ENCODE measurements around the gene MYO18B. TPM values are rescaled to one million over a fixed set of nuclear protein-coding genes. Genes with fewer than 3 reads are reported as not detected.

MYO18B gene
- total and polyA plus RNA-seq, 2 experiments from 2014 or later, result 35.6 to 178 TPM

DNA sequence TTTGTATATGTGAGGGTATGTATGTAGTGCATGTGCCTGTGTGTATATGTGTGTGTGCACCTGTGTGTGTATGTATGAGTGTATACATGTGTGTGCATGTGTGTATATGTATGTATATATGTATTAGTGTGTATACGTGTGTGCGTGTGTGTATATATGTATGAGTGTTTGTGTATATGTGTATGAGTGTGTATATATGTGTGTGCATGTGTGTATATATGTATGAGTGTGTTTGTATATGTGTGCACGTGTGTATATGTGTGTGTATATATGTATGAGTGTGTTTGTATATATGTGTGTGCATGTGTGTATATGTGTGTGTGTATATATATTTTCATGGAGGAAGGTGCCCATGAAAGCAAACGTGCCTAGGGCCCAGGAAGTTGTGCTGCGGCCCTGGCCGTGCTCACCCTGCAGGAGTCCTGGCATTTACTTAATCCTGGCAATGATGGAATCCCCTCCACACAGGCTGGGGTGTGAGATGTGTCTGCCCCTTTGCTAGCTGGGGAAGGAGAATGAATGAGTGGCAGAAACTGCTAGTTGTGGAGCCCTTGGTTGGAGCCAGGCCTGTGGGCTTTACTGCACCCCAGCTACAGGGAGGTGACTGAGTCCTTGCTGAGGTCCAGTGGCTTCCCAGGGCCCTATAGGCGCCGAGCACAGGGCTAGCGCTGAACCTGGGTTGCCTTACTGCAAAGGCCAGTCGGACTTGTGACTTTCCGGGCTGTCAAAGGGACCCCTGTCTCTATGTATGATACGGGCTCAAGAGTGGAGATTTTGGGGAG is 97.2 kb downstream of the MYO18B start:
- DNase-seq (ENCODE audit: low read depth in 1 of 2, low spot score in 1 of 2), result no peak
- H3K4me1 ChIP-seq (ENCODE audit: low read depth), result no peaks in the 10 kb centered on the region
- H3K4me3 ChIP-seq, result no peak overlapping the region
- peaks cover 37% of the 10 kb centered on the region for H3K36me3 ChIP-seq
- H3K27me3 ChIP-seq, result no peaks in the 10 kb centered on the region
- H3K27ac ChIP-seq, result peak overlapping the region; percentile 28
- H3K9me3 ChIP-seq (ENCODE audit: low read depth), result no peaks in the 10 kb centered on the region
- TF ChIP-seq, protein P1, sequence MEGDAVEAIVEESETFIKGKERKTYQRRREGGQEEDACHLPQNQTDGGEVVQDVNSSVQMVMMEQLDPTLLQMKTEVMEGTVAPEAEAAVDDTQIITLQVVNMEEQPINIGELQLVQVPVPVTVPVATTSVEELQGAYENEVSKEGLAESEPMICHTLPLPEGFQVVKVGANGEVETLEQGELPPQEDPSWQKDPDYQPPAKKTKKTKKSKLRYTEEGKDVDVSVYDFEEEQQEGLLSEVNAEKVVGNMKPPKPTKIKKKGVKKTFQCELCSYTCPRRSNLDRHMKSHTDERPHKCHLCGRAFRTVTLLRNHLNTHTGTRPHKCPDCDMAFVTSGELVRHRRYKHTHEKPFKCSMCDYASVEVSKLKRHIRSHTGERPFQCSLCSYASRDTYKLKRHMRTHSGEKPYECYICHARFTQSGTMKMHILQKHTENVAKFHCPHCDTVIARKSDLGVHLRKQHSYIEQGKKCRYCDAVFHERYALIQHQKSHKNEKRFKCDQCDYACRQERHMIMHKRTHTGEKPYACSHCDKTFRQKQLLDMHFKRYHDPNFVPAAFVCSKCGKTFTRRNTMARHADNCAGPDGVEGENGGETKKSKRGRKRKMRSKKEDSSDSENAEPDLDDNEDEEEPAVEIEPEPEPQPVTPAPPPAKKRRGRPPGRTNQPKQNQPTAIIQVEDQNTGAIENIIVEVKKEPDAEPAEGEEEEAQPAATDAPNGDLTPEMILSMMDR (IDR thresholded peaks at IDR 0.05; ENCODE audit: low read depth, low read length), result no peak

DNA sequence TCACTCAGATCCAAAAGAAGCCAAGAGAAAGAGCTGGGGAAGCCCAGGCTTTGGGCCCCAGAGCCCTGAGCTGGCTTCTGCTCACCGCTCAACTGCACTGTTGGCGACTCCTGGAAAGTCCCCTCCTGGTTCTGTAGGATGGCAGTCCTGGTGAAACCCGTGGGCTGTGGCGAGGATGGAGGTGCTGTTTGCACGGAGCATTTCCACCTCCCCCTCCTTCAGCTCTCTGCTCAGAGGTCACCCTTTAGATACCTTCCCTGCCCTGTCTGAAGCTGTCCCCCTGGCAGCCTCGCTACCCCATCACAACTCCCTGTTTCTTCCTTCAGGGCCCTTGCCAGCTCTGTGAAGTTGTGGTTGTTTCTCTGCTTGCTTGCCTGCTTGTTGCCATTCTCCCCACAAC is 97.8 kb downstream of the MYO18B start:
- Histone ChIP-seq H3K9me3 (ENCODE audit: low read depth) (no peaks in the 10 kb centered on the region), H3K4me1 (ENCODE audit: low read depth) (no peaks in the 10 kb centered on the region), H3K4me3 (no peak overlapping the region), H3K36me3 (peaks cover 36% of the 10 kb centered on the region), H3K27me3 (no peaks in the 10 kb centered on the region), H3K27ac (peak overlapping the region; percentile 28)
- TF ChIP-seq, protein P1 (IDR thresholded peaks at IDR 0.05; ENCODE audit: low read depth, low read length), result no peak
- DNase-seq (ENCODE audit: low read depth in 1 of 2, low spot score in 1 of 2), result no peak

DNA sequence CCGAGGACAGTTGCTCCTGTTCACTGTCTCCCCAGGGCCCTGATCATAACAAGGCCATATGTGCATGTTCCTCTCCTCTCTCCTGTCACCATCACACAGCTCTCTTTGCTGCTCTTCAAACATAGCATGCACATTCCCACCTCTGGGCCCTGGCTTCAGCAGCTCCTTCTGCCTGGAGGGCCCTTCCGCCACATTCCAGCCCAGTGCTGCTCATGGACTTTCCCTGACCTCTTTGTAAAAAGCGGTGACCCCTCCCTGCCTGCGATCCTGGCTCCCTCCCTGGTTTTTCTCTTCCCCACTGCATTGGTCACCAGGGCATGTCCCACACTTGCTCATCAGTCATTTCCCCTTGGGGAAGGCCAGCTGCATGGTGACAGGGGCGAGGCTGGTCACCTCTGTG is 98.2 kb downstream of the MYO18B start:
- DNase-seq (ENCODE audit: low read depth in 1 of 2, low spot score in 1 of 2), result peak in 1 of 2 donors; percentile 8
- H3K27me3 ChIP-seq, result no peaks in the 10 kb centered on the region
- no peaks in the 10 kb centered on the region for H3K4me1 ChIP-seq (ENCODE audit: low read depth)
- peak overlapping the region; percentile 28 for H3K27ac ChIP-seq
- H3K9me3 ChIP-seq (ENCODE audit: low read depth), result no peaks in the 10 kb centered on the region
- H3K36me3 ChIP-seq, result peaks cover 34% of the 10 kb centered on the region
- TF ChIP-seq, protein P1 (IDR thresholded peaks at IDR 0.05; ENCODE audit: low read depth, low read length), result no peak
- no peak overlapping the region for H3K4me3 ChIP-seq

DNA sequence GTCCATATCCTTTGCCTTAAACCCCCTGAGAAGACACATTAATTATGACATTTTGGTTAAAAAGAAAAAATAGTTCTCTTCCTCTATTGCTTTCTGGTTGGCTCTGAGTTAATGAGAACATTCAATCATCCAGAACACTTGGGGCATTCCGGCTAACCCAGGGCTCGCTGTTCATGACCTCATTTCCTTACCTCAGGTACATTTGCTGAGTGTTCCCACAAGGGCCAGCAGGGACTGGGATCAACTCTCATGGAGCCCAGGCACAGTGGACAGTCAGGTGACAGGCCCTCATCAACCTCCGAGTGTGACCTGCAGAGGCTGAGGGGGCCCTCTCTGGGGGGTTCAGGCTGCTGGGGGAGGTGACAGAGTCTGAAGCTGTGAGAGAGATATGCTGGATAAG is 98.9 kb downstream of the MYO18B start:
- no peak overlapping the region for H3K27ac ChIP-seq
- H3K9me3 ChIP-seq (ENCODE audit: low read depth), result no peaks in the 10 kb centered on the region
- TF ChIP-seq, protein P1 (IDR thresholded peaks at IDR 0.05; ENCODE audit: low read depth, low read length), result no peak
- peaks cover 30% of the 10 kb centered on the region for H3K36me3 ChIP-seq
- no peak for DNase-seq (ENCODE audit: low read depth in 1 of 2, low spot score in 1 of 2)
- no peak overlapping the region for H3K4me3 ChIP-seq
- H3K27me3 ChIP-seq, result no peaks in the 10 kb centered on the region
- H3K4me1 ChIP-seq (ENCODE audit: low read depth), result no peaks in the 10 kb centered on the region

DNA sequence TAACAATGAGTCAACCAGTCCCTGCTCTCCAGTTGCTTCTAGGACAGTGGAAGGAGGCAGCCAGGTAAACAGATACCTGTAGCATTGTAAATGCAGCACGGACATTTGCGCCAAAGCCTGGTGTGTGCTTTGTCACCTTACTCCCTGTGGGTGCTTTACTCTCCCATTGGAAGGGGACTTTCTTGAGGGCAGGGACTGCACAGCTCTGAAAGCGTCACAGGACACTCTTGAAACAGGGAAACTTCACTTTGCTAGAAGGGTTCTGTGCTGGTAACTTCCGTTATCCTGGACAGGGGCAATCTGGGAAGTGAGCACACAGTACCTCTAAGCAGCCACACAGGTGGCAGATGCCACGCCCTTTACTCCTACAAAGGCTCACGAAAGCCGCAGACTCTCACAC is 99.8 kb downstream of the MYO18B start:
- DNase-seq (ENCODE audit: low read depth in 1 of 2, low spot score in 1 of 2), result no peak
- TF ChIP-seq, protein P1 (IDR thresholded peaks at IDR 0.05; ENCODE audit: low read depth, low read length), result no peak
- Histone ChIP-seq H3K9me3 (ENCODE audit: low read depth) (no peaks in the 10 kb centered on the region), H3K4me1 (ENCODE audit: low read depth) (no peaks in the 10 kb centered on the region), H3K4me3 (no peak overlapping the region), H3K36me3 (peaks cover 25% of the 10 kb centered on the region), H3K27me3 (no peaks in the 10 kb centered on the region), H3K27ac (no peak overlapping the region)

Data from cardiac muscle cell (in vitro differentiated cells and primary cell).